Activated T-helper 17 cell treated with anti-CD3 and anti-CD28 coated beads, Interleukin-2, amount 50 U/mL, for 72 hours (primary cell): ENCODE measurements around the gene THSD7B. TPM values are rescaled to one million over a fixed set of nuclear protein-coding genes. Genes with fewer than 3 reads are reported as not detected.
"Not testable (repeated sequence)": the region's sequence is repeated elsewhere in the genome, so short reads cannot be mapped to it uniquely, and the experiment has no call there.

Experiments used
- ATAC-seq: fragments of 150-1000 bp; cut with Tn5 transposase; replicated peaks from 2 replicates; pipeline ENCODE4 v1.10.0; 2021; ENCODE audit warnings: mild to moderate bottlenecking, moderate library complexity
- H3K27ac Mint-ChIP-seq: one replicate; pipeline ENCODE4 v1.8.0; 2022; ENCODE audit warnings: mixed read lengths
- H3K27me3 Mint-ChIP-seq: one replicate; pipeline ENCODE4 v1.8.0; 2022; ENCODE audit warnings: mixed read lengths
- H3K36me3 Mint-ChIP-seq: one replicate; pipeline ENCODE4 v1.8.0; 2022; ENCODE audit warnings: low read depth, mild to moderate bottlenecking, mixed read lengths
- H3K4me1 Mint-ChIP-seq: one replicate; pipeline ENCODE4 v1.8.0; 2022; ENCODE audit warnings: mixed read lengths
- H3K4me3 Mint-ChIP-seq: one replicate; pipeline ENCODE4 v1.8.0; 2022; ENCODE audit warnings: mild to moderate bottlenecking, mixed read lengths
- H3K9me3 Mint-ChIP-seq: one replicate; pipeline ENCODE4 v1.8.0; 2022; ENCODE audit warnings: mixed read lengths
- total RNA-seq, 2 donors: library from RNA; stranded (reverse); gene quantifications; one replicate each; pipeline ENCODE4 v1.2.3, GENCODE V29; 2022

The THSD7B gene
- total RNA-seq, 2 donors from 2014 or later = 0.05 TPM; not detected in 1

DNA sequence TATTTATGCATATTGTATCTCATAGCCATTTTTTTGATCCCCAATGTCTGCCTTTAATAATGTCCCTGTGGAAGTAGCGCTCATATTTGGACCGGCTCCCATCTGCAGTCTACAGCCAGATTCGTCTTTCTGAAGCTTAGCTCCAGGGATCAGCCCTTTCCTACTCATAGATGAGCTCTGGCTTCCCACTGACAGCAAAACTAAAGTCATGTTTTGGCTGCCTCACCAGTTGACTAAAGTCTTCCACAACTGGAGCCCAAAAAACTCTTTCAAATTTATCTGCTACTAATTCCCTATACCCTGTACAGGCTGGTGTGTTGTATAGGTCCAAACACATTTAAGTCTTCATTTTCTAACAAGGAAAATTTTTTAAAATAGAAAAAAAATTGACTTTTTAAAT, 904.8 kb downstream of the THSD7B start:
- H3K27me3 Mint-ChIP-seq = no peaks in the 10 kb centered on the region
- ATAC-seq = no peak
- H3K27ac Mint-ChIP-seq = no peak overlapping the region
- no peaks in the 10 kb centered on the region for H3K36me3 Mint-ChIP-seq
- H3K4me3 Mint-ChIP-seq = no peak overlapping the region
- H3K9me3 Mint-ChIP-seq = no peaks in the 10 kb centered on the region
- H3K4me1 Mint-ChIP-seq = no peaks in the 10 kb centered on the region

GRCh38 chr2:137672989-137673552, 907.7 kb downstream of the THSD7B start:
- Mint-ChIP-seq H3K27ac (no peak overlapping the region), H3K4me1 (no peaks in the 10 kb centered on the region), H3K27me3 (no peaks in the 10 kb centered on the region), H3K4me3 (no peak overlapping the region), H3K9me3 (peaks cover 3% of the 10 kb centered on the region), H3K36me3 (no peaks in the 10 kb centered on the region)
- ATAC-seq = no peak

DNA sequence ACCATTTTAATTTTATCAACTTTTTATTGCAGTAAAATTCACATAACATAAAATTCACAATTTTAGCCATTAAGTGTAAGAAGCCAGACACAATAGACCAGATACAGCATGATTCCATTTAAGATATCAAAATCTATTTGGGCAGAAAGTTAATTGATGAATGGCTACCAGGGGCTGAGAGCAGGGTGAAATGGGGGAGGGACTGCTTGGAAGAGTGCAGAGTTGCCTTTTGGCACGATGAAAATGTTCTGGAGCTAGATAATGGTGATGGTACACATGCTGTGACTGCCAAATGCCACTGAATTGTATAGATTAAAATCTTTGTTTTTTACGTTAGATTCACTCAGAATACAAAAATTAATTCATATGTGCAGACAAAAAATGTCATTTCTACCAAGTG, 909.6 kb downstream of the THSD7B start:
- Mint-ChIP-seq H3K27me3 (no peaks in the 10 kb centered on the region), H3K9me3 (peaks cover 3% of the 10 kb centered on the region), H3K27ac (no peak overlapping the region), H3K4me1 (no peaks in the 10 kb centered on the region), H3K4me3 (no peak overlapping the region), H3K36me3 (no peaks in the 10 kb centered on the region)
- ATAC-seq = no peak

- no peaks in the 10 kb centered on the region for H3K36me3 Mint-ChIP-seq
- no peak for ATAC-seq
- peaks cover 3% of the 10 kb centered on the region for H3K9me3 Mint-ChIP-seq
- no peaks in the 10 kb centered on the region for H3K4me1 Mint-ChIP-seq
- no peaks in the 10 kb centered on the region for H3K27me3 Mint-ChIP-seq
- H3K4me3 Mint-ChIP-seq = no peak overlapping the region
- H3K27ac Mint-ChIP-seq = no peak overlapping the region
These were observed 910.4 kb downstream of the THSD7B start for GRCh38 chr2:137675584-137676327.

DNA sequence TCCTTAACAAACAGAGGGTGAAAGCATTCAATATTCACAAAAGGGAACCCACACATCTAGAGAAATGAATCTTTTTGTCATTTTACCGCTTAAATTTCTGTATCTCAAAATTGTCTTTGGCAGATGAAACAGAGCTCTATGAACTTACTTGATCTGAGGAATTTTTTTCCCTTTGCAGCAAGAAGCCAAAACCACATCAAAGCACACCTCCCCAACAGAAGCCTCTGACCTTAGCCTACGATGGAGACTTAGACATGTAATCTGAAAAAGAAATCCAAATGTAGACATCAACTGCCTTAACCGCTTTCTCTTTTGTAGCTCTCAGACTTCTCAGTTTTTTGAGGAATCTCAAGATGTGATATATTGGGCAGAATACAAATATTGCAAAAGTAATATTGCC, 911.0 kb downstream of the THSD7B start:
- peaks cover 3% of the 10 kb centered on the region for H3K9me3 Mint-ChIP-seq
- H3K36me3 Mint-ChIP-seq = no peaks in the 10 kb centered on the region
- no peak overlapping the region for H3K27ac Mint-ChIP-seq
- H3K4me1 Mint-ChIP-seq = no peaks in the 10 kb centered on the region
- ATAC-seq = no peak
- H3K27me3 Mint-ChIP-seq = no peaks in the 10 kb centered on the region
- no peak overlapping the region for H3K4me3 Mint-ChIP-seq

GRCh38 chr2:137677466-137677865, 912.1 kb downstream of the THSD7B start:
- no peaks in the 10 kb centered on the region for H3K4me1 Mint-ChIP-seq
- H3K27ac Mint-ChIP-seq = no peak overlapping the region
- no peak for ATAC-seq
- H3K4me3 Mint-ChIP-seq = no peak overlapping the region
- H3K36me3 Mint-ChIP-seq = no peaks in the 10 kb centered on the region
- peaks cover 3% of the 10 kb centered on the region for H3K9me3 Mint-ChIP-seq
- H3K27me3 Mint-ChIP-seq = no peaks in the 10 kb centered on the region

DNA sequence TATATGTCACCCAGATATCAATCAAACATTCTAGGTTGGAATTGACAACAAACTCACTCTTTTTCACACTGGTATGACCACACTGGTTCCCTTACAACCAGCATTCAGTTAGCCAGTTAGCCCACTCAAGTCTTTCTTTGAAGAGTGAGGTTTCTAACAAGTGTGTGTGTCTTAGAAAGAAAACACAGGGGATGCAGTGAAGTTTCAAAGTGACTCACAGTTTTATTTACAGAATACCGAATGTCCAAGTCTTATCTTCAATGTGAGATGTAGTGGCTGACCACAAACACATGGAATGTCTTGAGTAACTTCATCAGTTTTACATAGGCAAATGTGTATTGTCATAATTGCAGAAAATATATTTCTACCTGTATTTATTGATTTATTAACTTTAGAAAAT, 924.2 kb downstream of the THSD7B start:
- no peak for ATAC-seq
- Mint-ChIP-seq H3K4me1 (no peaks in the 10 kb centered on the region), H3K27me3 (peaks cover 4% of the 10 kb centered on the region), H3K4me3 (no peak overlapping the region), H3K36me3 (no peaks in the 10 kb centered on the region), H3K27ac (no peak overlapping the region), H3K9me3 (peaks cover 9% of the 10 kb centered on the region)

DNA sequence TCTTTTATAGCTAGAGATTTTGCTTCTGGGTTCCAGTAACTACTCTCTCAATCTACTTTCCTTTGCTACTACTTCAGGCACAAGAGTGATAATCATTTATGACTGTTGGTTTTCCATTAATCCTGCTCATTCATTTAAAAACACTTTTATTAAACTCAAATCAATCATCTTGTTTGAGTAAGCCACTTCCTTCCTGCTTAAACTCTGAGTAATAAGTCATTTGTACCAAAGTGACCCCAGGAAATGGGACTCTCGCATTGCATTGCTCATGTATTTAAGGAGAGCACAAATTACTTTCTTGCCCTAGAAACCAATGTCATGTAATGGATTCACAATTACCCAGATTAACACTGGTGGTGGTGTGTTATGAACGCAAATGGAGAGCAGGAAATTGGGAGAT, 928.2 kb downstream of the THSD7B start:
- H3K4me3 Mint-ChIP-seq = no peak overlapping the region
- no peaks in the 10 kb centered on the region for H3K27me3 Mint-ChIP-seq
- H3K27ac Mint-ChIP-seq = no peak overlapping the region
- H3K36me3 Mint-ChIP-seq = no peaks in the 10 kb centered on the region
- no peak for ATAC-seq
- no peaks in the 10 kb centered on the region for H3K4me1 Mint-ChIP-seq
- H3K9me3 Mint-ChIP-seq = no peaks in the 10 kb centered on the region

- no peak for ATAC-seq
- Mint-ChIP-seq H3K4me1 (no peaks in the 10 kb centered on the region), H3K9me3 (no peaks in the 10 kb centered on the region), H3K27ac (no peak overlapping the region), H3K36me3 (no peaks in the 10 kb centered on the region), H3K27me3 (no peaks in the 10 kb centered on the region), H3K4me3 (no peak overlapping the region)
These were observed 931.6 kb downstream of the THSD7B start for GRCh38 chr2:137696916-137697315.

DNA sequence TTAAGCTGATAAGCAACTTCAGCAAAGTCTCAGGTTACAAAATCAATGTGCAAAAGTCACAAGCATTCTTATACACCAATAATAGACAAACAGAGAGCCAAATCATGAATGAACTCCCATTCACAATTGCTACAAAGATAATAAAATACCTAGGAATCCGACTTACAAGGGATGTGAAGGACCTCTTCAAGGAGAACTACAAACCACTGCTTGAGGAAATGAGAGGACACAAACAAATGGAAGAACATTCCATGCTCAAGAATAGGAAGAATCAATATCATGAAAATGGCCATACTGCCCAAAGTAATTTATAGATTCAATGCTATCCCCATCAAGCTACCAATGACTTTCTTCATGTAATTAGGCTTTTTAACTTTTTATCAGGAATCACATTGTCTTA, 934.9 kb downstream of the THSD7B start:
- H3K4me1 Mint-ChIP-seq, H3K27ac Mint-ChIP-seq: not testable (repeated sequence)

GRCh38 chr2:137700681-137701080, 935.3 kb downstream of the THSD7B start:
- H3K36me3 Mint-ChIP-seq = no peaks in the 10 kb centered on the region
- no peak overlapping the region for H3K4me3 Mint-ChIP-seq
- H3K9me3 Mint-ChIP-seq = peaks cover 3% of the 10 kb centered on the region
- H3K27me3 Mint-ChIP-seq = no peaks in the 10 kb centered on the region
- no peak for ATAC-seq
- no peak overlapping the region for H3K27ac Mint-ChIP-seq
- H3K4me1 Mint-ChIP-seq = no peaks in the 10 kb centered on the region

More for the DNA sequence above, 934.9 kb downstream of the THSD7B start:
- H3K4me3 Mint-ChIP-seq, H3K36me3 Mint-ChIP-seq, ATAC-seq, H3K27me3 Mint-ChIP-seq, H3K9me3 Mint-ChIP-seq: not testable (repeated sequence)

GRCh38 chr2:137705296-137705695, 940.0 kb downstream of the THSD7B start:
- ATAC-seq = no peak
- no peak overlapping the region for H3K27ac Mint-ChIP-seq
- no peak overlapping the region for H3K4me3 Mint-ChIP-seq
- peaks cover 4% of the 10 kb centered on the region for H3K9me3 Mint-ChIP-seq
- no peaks in the 10 kb centered on the region for H3K4me1 Mint-ChIP-seq
- H3K27me3 Mint-ChIP-seq = no peaks in the 10 kb centered on the region
- no peaks in the 10 kb centered on the region for H3K36me3 Mint-ChIP-seq

- no peak for ATAC-seq
- H3K27me3 Mint-ChIP-seq = no peaks in the 10 kb centered on the region
- H3K9me3 Mint-ChIP-seq = peaks cover 10% of the 10 kb centered on the region
- H3K4me3 Mint-ChIP-seq = no peak overlapping the region
- H3K27ac Mint-ChIP-seq = no peak overlapping the region
- no peaks in the 10 kb centered on the region for H3K4me1 Mint-ChIP-seq
- H3K36me3 Mint-ChIP-seq = no peaks in the 10 kb centered on the region
These were observed 941.7 kb downstream of the THSD7B start for GRCh38 chr2:137706786-137707613.

GRCh38 chr2:137708311-137708710, 943.0 kb downstream of the THSD7B start:
- H3K36me3 Mint-ChIP-seq = no peaks in the 10 kb centered on the region
- H3K27ac Mint-ChIP-seq = no peak overlapping the region
- ATAC-seq = no peak

DNA sequence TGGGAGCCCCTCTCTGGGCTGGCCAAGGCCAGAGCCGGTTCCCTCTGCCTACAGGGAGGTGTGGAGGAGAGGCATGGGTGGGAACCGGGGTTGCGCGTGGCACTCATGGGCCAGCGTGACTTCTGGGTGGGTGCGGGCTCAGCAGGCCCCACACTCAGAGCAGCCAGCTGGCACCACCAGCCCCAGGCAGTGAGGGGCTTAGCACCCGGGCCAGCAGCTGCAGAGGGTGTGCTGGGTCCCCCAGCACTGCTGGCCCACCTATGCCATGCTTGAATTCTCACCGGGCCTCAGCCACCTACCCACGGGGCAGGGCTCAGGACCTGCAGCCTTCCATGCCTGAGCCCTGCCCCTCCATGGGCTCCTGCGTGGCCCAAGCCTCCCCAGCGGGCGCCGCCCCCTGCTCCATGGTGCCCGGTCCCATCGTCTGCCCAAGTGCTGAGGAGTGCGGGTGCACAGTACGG, 950.4 kb downstream of the THSD7B start:
- no peaks in the 10 kb centered on the region for H3K4me1 Mint-ChIP-seq
- ATAC-seq = no peak
- peaks cover 13% of the 10 kb centered on the region for H3K9me3 Mint-ChIP-seq
- H3K4me3 Mint-ChIP-seq = no peak overlapping the region
- no peaks in the 10 kb centered on the region for H3K27me3 Mint-ChIP-seq
- H3K36me3 Mint-ChIP-seq = no peaks in the 10 kb centered on the region
- H3K27ac Mint-ChIP-seq = no peak overlapping the region

More at GRCh38 chr2:137708311-137708710, 943.0 kb downstream of the THSD7B start:
- Mint-ChIP-seq H3K4me3 (no peak overlapping the region), H3K4me1 (no peaks in the 10 kb centered on the region), H3K27me3 (no peaks in the 10 kb centered on the region), H3K9me3 (peaks cover 14% of the 10 kb centered on the region)
